Nephron (organoid): ENCODE data around the gene MARCHF2.

Experiments used
- H3K27ac Mint-ChIP-seq, 3 experiments: 2 replicates each; pipeline ENCODE4 v1.8.0; 2020; ENCODE audit warnings: mixed read lengths in 3 of 3, mild to moderate bottlenecking in 2 of 3, moderate library complexity in 1 of 3
- H3K27me3 Mint-ChIP-seq: 2 replicates; pipeline ENCODE4 v1.8.0; 2021; ENCODE audit warnings: low read depth, mild to moderate bottlenecking, moderate library complexity, mixed read lengths
- H3K36me3 Mint-ChIP-seq: 2 replicates; pipeline ENCODE4 v1.8.0; 2020; ENCODE audit warnings: low read depth, mixed read lengths
- H3K4me1 Mint-ChIP-seq: 2 replicates; pipeline ENCODE4 v1.8.0; 2020; ENCODE audit warnings: mixed read lengths
- H3K4me3 Mint-ChIP-seq, 3 experiments: 2 replicates each; pipeline ENCODE4 v1.8.0; 2020; ENCODE audit warnings: mild to moderate bottlenecking in 3 of 3, mixed read lengths in 3 of 3, moderate library complexity in 2 of 3
- H3K9me3 Mint-ChIP-seq: 2 replicates; pipeline ENCODE4 v1.8.0; 2020; ENCODE audit warnings: mixed read lengths
- CTCF ChIP-seq, 3 experiments: fragments of 200-600 bp; sonication (generic); IDR thresholded peaks; one replicate each; pipeline ENCODE4 v1.5.0; 2021; ENCODE audit warnings: antibody characterized with exemption in 3 of 3; ENCODE audit not compliant: unreplicated experiment in 3 of 3

Gene MARCHF2, protein sequence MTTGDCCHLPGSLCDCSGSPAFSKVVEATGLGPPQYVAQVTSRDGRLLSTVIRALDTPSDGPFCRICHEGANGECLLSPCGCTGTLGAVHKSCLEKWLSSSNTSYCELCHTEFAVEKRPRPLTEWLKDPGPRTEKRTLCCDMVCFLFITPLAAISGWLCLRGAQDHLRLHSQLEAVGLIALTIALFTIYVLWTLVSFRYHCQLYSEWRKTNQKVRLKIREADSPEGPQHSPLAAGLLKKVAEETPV

GRCh38 chr19:8412783-8413628 lies at the start of gene MARCHF2:
MARCHF2 (plus strand) TSS chr19:8413305; CDS start chr19:8421841, 8,536 bp downstream.
- Mint-ChIP-seq H3K27ac (peak within 1 kb of the TSS in 1 of 3 experiments; percentile 64), H3K4me1 (peaks cover 8% of the 10 kb centered on the region), H3K9me3 (no peaks in the 10 kb centered on the region), H3K27me3 (no peaks in the 10 kb centered on the region), H3K36me3 (no peaks in the 10 kb centered on the region), H3K4me3 (peak within 1 kb of the TSS; percentile 67 to 84 (median 78))
- TF ChIP-seq CTCF (IDR thresholded peaks at IDR 0.05; ENCODE audit: unreplicated experiment in 3 of 3): peak; percentile 57 to 72 (median 59)

DNA sequence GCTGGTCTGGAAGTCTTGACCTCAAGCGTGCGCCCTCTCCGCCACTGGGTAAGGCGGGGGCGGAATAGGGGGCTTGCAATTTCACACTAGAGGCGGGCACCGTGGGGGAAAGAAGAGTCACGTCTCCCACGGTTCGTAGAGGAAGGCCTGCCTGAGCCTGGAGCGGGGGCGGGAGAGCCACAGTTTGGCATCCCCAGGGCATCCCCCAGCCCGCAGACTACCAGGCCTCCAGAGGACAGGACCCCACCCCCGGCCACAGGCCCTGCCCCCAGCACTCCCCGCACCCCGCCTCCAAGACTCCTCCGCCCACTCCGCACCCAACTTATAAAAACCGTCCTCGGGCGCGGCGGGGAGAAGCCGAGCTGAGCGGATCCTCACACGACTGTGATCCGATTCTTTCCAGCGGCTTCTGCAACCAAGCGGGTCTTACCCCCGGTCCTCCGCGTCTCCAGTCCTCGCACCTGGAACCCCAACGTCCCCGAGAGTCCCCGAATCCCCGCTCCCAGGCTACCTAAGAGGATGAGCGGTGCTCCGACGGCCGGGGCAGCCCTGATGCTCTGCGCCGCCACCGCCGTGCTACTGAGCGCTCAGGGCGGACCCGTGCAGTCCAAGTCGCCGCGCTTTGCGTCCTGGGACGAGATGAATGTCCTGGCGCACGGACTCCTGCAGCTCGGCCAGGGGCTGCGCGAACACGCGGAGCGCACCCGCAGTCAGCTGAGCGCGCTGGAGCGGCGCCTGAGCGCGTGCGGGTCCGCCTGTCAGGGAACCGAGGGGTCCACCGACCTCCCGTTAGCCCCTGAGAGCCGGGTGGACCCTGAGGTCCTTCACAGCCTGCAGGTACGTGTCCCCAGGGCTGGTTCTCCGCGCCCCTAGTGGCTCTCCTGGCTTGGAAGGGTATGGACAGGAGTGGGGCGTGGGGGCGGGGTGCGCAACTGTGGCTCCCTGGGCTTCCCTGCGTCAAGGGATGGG lies 49.0 kb upstream of the MARCHF2 start, which contains the start of gene ANGPTL4:
TSS of gene ANGPTL4 (plus strand) at position 353 of the 969 bp plus-strand sequence. CDS start at position 520, 167 bp downstream.
- Mint-ChIP-seq H3K27ac (peak within 1 kb of the TSS; percentile 99), H3K27me3 (no peaks in the 10 kb centered on the region), H3K9me3 (no peaks in the 10 kb centered on the region), H3K36me3 (peaks cover 13% of the 10 kb centered on the region), H3K4me3 (peak within 1 kb of the TSS; percentile 82 to 94 (median 92)), H3K4me1 (peaks cover 51% of the 10 kb centered on the region)
- TF ChIP-seq CTCF (IDR thresholded peaks at IDR 0.05; ENCODE audit: unreplicated experiment in 3 of 3): peak; percentile 19 to 29 (median 27)

DNA sequence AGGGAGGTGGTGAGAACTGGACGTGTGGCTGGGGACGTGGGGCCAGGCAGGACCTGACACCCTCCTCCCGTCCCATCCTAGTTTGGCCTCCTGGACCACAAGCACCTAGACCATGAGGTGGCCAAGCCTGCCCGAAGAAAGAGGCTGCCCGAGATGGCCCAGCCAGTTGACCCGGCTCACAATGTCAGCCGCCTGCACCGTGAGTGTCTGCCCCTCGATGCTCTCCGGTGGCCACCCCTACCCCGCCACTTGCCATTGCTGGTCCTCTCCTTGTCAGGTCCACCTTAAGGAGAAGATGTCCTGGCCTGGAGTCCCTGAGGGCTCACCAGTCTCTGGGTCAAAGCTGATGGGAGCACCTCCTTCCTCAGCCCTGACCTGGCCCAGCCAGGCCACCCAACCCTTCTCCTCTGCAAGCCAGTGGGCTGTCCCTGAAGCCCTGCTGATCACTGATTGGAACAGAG lies 47.0 kb upstream of the MARCHF2 start:
- peaks cover 18% of the 10 kb centered on the region for H3K36me3 Mint-ChIP-seq
- H3K4me3 Mint-ChIP-seq: peak overlapping the region; percentile 75 to 91 (median 84)
- H3K27me3 Mint-ChIP-seq: no peaks in the 10 kb centered on the region
- peak overlapping the region; percentile 99 to 100 (median 99) for H3K27ac Mint-ChIP-seq
- no peaks in the 10 kb centered on the region for H3K9me3 Mint-ChIP-seq
- TF ChIP-seq CTCF (IDR thresholded peaks at IDR 0.05; ENCODE audit: unreplicated experiment in 3 of 3): no peak
- peaks cover 51% of the 10 kb centered on the region for H3K4me1 Mint-ChIP-seq

DNA sequence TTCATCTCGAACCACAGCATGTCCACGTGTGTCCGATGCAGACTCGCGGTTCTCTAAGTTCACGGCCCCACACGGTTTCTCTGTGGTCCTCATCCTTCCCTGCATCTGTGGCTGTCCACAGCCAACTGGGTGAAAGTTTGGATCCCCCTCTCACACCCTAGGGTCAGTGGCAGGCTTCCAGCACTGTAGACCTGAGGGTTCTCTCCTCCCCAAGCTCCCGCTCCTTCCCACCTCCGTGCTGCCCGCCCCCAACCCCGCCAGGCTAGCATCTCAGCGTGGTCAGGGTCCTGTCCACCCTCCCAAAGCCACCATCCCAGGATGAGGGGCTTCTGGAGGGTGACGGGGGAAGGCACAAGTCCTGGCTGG lies 46.2 kb upstream of the MARCHF2 start:
- no peaks in the 10 kb centered on the region for H3K27me3 Mint-ChIP-seq
- no peaks in the 10 kb centered on the region for H3K9me3 Mint-ChIP-seq
- peaks cover 46% of the 10 kb centered on the region for H3K4me1 Mint-ChIP-seq
- H3K4me3 Mint-ChIP-seq: peak overlapping the region; percentile 75 to 91 (median 84)
- peak overlapping the region; percentile 99 to 100 (median 99) for H3K27ac Mint-ChIP-seq
- TF ChIP-seq CTCF (IDR thresholded peaks at IDR 0.05; ENCODE audit: unreplicated experiment in 3 of 3): no peak
- peaks cover 22% of the 10 kb centered on the region for H3K36me3 Mint-ChIP-seq

GRCh38 chr19:8367327-8368001 lies 45.6 kb upstream of the MARCHF2 start:
- Mint-ChIP-seq H3K4me1 (peaks cover 41% of the 10 kb centered on the region), H3K27ac (peak overlapping the region; percentile 99 to 100 (median 99)), H3K27me3 (no peaks in the 10 kb centered on the region), H3K9me3 (no peaks in the 10 kb centered on the region), H3K36me3 (peaks cover 22% of the 10 kb centered on the region), H3K4me3 (peak overlapping the region; percentile 75 to 91 (median 84))
- no peak for TF ChIP-seq CTCF (IDR thresholded peaks at IDR 0.05; ENCODE audit: unreplicated experiment in 3 of 3)
